ENCODE data around the gene DYNLT1.
A peak's percentile ranks its signal among the peaks of the same experiment; 100 is the strongest.
"Not testable (repeated sequence)": the region's sequence is repeated elsewhere in the genome, so short reads cannot be mapped to it uniquely, and the experiment has no call there.

Gene DYNLT1

GRCh38 chr6:158644231-158645063 lies at the start of gene DYNLT1:
DYNLT1 (minus strand) TSS chr6:158644743; CDS start chr6:158644708, 35 bp downstream.
- DNase-seq = peak; percentile 99

- no peak for DNase-seq
Measured at GRCh38 chr6:158688860-158689259, 44.3 kb upstream of the DYNLT1 start.

GRCh38 chr6:158687506-158687905 lies 43.0 kb upstream of the DYNLT1 start:
- no peak for DNase-seq

GRCh38 chr6:158686791-158687381 lies 42.3 kb upstream of the DYNLT1 start:
- no peak for DNase-seq

- DNase-seq = no peak
Measured at GRCh38 chr6:158686311-158686710, 41.8 kb upstream of the DYNLT1 start.

GRCh38 chr6:158684745-158685324 lies 40.3 kb upstream of the DYNLT1 start:
- no peak for DNase-seq

GRCh38 chr6:158684311-158684710 lies 39.8 kb upstream of the DYNLT1 start:
- no peak for DNase-seq

- DNase-seq = no peak
Measured at GRCh38 chr6:158680481-158680880, 35.9 kb upstream of the DYNLT1 start.

GRCh38 chr6:158680015-158680414 lies 35.5 kb upstream of the DYNLT1 start:
- no peak for DNase-seq

GRCh38 chr6:158677906-158678578 lies 33.5 kb upstream of the DYNLT1 start:
- no peak for DNase-seq

GRCh38 chr6:158677094-158677493 lies 32.6 kb upstream of the DYNLT1 start:
- DNase-seq = not testable (repeated sequence)

GRCh38 chr6:158674342-158675131 lies 30.0 kb upstream of the DYNLT1 start:
- DNase-seq = no peak

- no peak for DNase-seq
Measured at GRCh38 chr6:158672726-158673125, 28.2 kb upstream of the DYNLT1 start.

GRCh38 chr6:158672119-158672518 lies 27.6 kb upstream of the DYNLT1 start:
- DNase-seq = not testable (repeated sequence)

GRCh38 chr6:158669145-158670035 lies 24.8 kb upstream of the DYNLT1 start:
- DNase-seq = no peak

GRCh38 chr6:158668707-158669103 lies 24.2 kb upstream of the DYNLT1 start:
- no peak for DNase-seq

- DNase-seq = no peak
Measured at GRCh38 chr6:158667360-158667981, 22.9 kb upstream of the DYNLT1 start.

GRCh38 chr6:158666628-158667359 lies 22.3 kb upstream of the DYNLT1 start:
- no peak for DNase-seq

- DNase-seq = no peak
Measured at GRCh38 chr6:158665332-158665731, 20.8 kb upstream of the DYNLT1 start.

GRCh38 chr6:158663625-158664165 lies 19.2 kb upstream of the DYNLT1 start:
- no peak for DNase-seq
